Right lobe of liver (tissue), 6 donors: ENCODE measurements around the gene TMEM178A. TPM values are rescaled to one million over a fixed set of nuclear protein-coding genes. Genes with fewer than 3 reads are reported as not detected.
A peak's percentile ranks its signal among the peaks of the same experiment; 100 is the strongest.

Experiments
- ATAC-seq, 4 donors: fragments of 200-7000 bp; cut with Tn5 transposase; one replicate each; pipeline ENCODE4 v1.9.1; 2020; ENCODE audit warnings: mild to moderate bottlenecking in 4 of 4, moderate library complexity in 4 of 4
- DNase-seq, 3 donors: peaks; one replicate each; pipeline ENCODE4 v3.0.0-alpha.2; 2020
- H3K27ac ChIP-seq, 3 donors: fragments of 200-600 bp; one replicate each; pipeline ENCODE4 v1.8.0; 2022
- H3K27me3 ChIP-seq, 2 donors: fragments of 200-600 bp; one replicate each; pipeline ENCODE4 v1.8.0; 2022
- H3K36me3 ChIP-seq, 4 donors: fragments of 200-600 bp; sonication (generic) in 1 of 4; one replicate each; pipeline versions ENCODE4 v1.5.1 to v1.8.0; 2017 to 2022; ENCODE audit warnings: control low read depth in 1 of 4
- H3K4me1 ChIP-seq, 4 donors: fragments of 200-600 bp; sonication (generic) in 1 of 4; one replicate each; pipeline versions ENCODE4 v1.5.1 to v1.8.0; 2017 to 2022; ENCODE audit warnings: control low read depth in 1 of 4
- H3K4me3 ChIP-seq, 3 donors: fragments of 200-600 bp; one replicate each; pipeline ENCODE4 v1.8.0; 2022
- H3K9me3 ChIP-seq, 4 donors: fragments of 200-600 bp; sonication (generic) in 1 of 4; one replicate each; pipeline versions ENCODE4 v1.5.1 to v1.8.0; 2017 to 2022; ENCODE audit warnings: control low read depth in 1 of 4
- CTCF ChIP-seq, 4 donors: fragments of 200-600 bp in 3 of 4; fragments of 450-650 bp in 1 of 4; IDR thresholded peaks; one replicate each; pipeline versions ENCODE4 v1.5.1 to v1.8.0; 2016 to 2022; ENCODE audit warnings: antibody characterized with exemption in 4 of 4, mild to moderate bottlenecking in 2 of 4
- POLR2A ChIP-seq: fragments of 450-650 bp; IDR thresholded peaks from one replicate; pipeline ENCODE4 v1.6.1; 2017; ENCODE audit warnings: antibody characterized with exemption, mild to moderate bottlenecking
- WGBS: methylation state at CpG from one replicate; pipeline ENCODE4 v1.1.6; 2018; ENCODE audit warnings: low coverage, low lambda C conversion rate; ENCODE audit not compliant: insufficient coverage; ENCODE audit errors: missing lambda C conversion rate; 5-methylcytosine and 5-hydroxymethylcytosine counted together
- intact Hi-C, 2 donors: fragments of 100-400 bp; cut with DNase I; formaldehyde crosslinking; loops; one replicate each; pipeline versions ENCODE4 v1.11.2 to v1.14.1; 2022
- total RNA-seq, 6 experiments: library from RNA; depleted of rRNA in 2 of 6; stranded (reverse); fragments of >200 nt in 2 of 6; fragmentation: NEBNext Ultra II Directional in 3 of 6; extraction: Animal tissue kit (Norgen Biotek cat#: 25700) in 3 of 6; gene quantifications; one replicate each; pipeline versions ENCODE4 v1.1.0 to v1.2.4, GENCODE V29; 2016 to 2023
- donor health status: DM: no; HTN: yes; CAD: no.
- donor health status: DM: no; HTN: no; CAD: no.
- donor health status: DM: no; HTN: no; CAD: no.
- donor health status: DM: no; HTN: yes; CAD: no.
- donor health status: DM: no; HTN: yes; CAD: no.

TMEM178A gene
- total RNA-seq, 6 experiments from 2014 or later, result 0.25 to 1.7 (median 1.4) TPM; not detected in 1

GRCh38 chr2:39632876-39633275 is 32.8 kb upstream of the TMEM178A start:
- no peaks in the 10 kb centered on the region for H3K9me3 ChIP-seq
- ATAC-seq (no peak), DNase-seq (no peak)
- no peak overlapping the region for H3K4me3 ChIP-seq
- intact Hi-C loops, result no loop called here
- H3K27me3 ChIP-seq, result no peaks in the 10 kb centered on the region
- H3K27ac ChIP-seq, result no peak overlapping the region
- WGBS, result 82% methylated on average over 3 of the region's 4 CpGs
- no peaks in the 10 kb centered on the region for H3K4me1 ChIP-seq
- H3K36me3 ChIP-seq, result no peaks in the 10 kb centered on the region
- TF ChIP-seq CTCF (IDR thresholded peaks at IDR 0.05) (no peak), POLR2A (no peak)

- WGBS, result 84% methylated on average over 3 of the region's 3 CpGs
These were observed 29.4 kb upstream of the TMEM178A start for GRCh38 chr2:39636306-39636705.

GRCh38 chr2:39638581-39638980 is 27.1 kb upstream of the TMEM178A start:
- Histone ChIP-seq H3K27ac (no peak overlapping the region), H3K9me3 (no peaks in the 10 kb centered on the region), H3K4me3 (no peak overlapping the region), H3K36me3 (no peaks in the 10 kb centered on the region), H3K4me1 (peaks cover 0 to 7% (median 0%) of the 10 kb centered on the region in 4 donors), H3K27me3 (no peaks in the 10 kb centered on the region)
- intact Hi-C loops, result no loop called here
- TF ChIP-seq POLR2A, result no peak
- no peak for TF ChIP-seq CTCF (IDR thresholded peaks at IDR 0.05)
- 77% methylated on average over 3 of the region's 3 CpGs for WGBS
- no peak for ATAC-seq
- no peak for DNase-seq

More at GRCh38 chr2:39636306-39636705, 29.4 kb upstream of the TMEM178A start:
- intact Hi-C loops, result no loop called here
- Histone ChIP-seq H3K4me1 (peaks cover 0 to 7% (median 0%) of the 10 kb centered on the region in 4 donors), H3K27me3 (no peaks in the 10 kb centered on the region), H3K27ac (no peak overlapping the region), H3K9me3 (no peaks in the 10 kb centered on the region), H3K4me3 (no peak overlapping the region), H3K36me3 (no peaks in the 10 kb centered on the region)
- TF ChIP-seq POLR2A (no peak), CTCF (IDR thresholded peaks at IDR 0.05) (no peak)
- no peak for DNase-seq
- no peak for ATAC-seq

GRCh38 chr2:39640107-39640506 is 25.6 kb upstream of the TMEM178A start:
- Histone ChIP-seq H3K9me3 (no peaks in the 10 kb centered on the region), H3K27me3 (no peaks in the 10 kb centered on the region), H3K4me3 (no peak overlapping the region), H3K4me1 (peaks cover 0 to 7% (median 0%) of the 10 kb centered on the region in 4 donors), H3K36me3 (no peaks in the 10 kb centered on the region), H3K27ac (no peak overlapping the region)
- ATAC-seq, result peak; percentile 86 to 99 (median 88)
- DNase-seq, result peak; percentile 59 to 75 (median 71)
- WGBS, result 100% methylated on average over 1 of the region's 2 CpGs
- intact Hi-C loops, result no loop called here
- no peak for TF ChIP-seq CTCF (IDR thresholded peaks at IDR 0.05)

- TF ChIP-seq CTCF (IDR thresholded peaks at IDR 0.05) (no peak), POLR2A (no peak)
- Histone ChIP-seq H3K27ac (no peak overlapping the region), H3K4me3 (no peak overlapping the region), H3K4me1 (peaks cover 0 to 8% (median 0%) of the 10 kb centered on the region in 4 donors), H3K9me3 (no peaks in the 10 kb centered on the region), H3K36me3 (no peaks in the 10 kb centered on the region), H3K27me3 (no peaks in the 10 kb centered on the region)
- WGBS, result 82% methylated on average over 2 of the region's 2 CpGs
- intact Hi-C loops, result no loop called here
- ATAC-seq (no peak), DNase-seq (no peak)
These were observed 25.0 kb upstream of the TMEM178A start for GRCh38 chr2:39640681-39641080.
